Measurements from ENCODE around the gene HLA-DQA1.
"Not testable (repeated sequence)": the region's sequence is repeated elsewhere in the genome, so short reads cannot be mapped to it uniquely, and the experiment has no call there.

HLA-DQA1 gene

DNA sequence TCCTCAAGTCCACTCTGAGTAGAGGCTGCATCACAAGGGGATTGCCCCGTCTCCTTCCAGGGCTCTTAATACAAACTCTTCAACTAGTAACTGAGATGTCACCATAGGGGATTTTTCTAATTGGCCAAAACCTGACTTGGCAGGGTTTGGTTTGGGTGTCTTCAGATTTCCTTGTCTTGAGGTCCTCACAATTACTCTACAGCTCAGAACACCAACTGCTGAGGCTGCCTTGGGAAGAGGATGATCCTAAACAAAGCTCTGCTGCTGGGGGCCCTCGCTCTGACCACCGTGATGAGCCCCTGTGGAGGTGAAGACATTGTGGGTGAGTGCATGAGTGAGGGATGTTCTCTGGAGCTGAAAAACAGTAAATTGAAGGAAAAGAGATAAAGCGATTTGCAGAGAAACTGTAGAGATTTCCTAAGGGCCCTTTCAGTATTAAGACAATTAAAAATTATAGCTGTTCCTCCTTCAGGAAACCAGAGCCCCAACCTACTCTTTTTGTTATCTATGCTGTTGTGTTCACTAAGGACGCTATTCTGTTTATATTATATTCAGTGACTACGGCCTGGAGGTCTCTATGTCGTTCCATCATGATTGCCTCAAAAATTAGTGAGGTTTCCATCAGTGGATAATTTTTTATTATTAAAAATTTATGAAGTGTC lies at the start of gene HLA-DQA1:
TSS of gene HLA-DQA1 (plus strand) at position 188 of the 662 bp plus-strand sequence. CDS start at position 241, 53 bp downstream.
- no peak for FAIRE-seq

DNA sequence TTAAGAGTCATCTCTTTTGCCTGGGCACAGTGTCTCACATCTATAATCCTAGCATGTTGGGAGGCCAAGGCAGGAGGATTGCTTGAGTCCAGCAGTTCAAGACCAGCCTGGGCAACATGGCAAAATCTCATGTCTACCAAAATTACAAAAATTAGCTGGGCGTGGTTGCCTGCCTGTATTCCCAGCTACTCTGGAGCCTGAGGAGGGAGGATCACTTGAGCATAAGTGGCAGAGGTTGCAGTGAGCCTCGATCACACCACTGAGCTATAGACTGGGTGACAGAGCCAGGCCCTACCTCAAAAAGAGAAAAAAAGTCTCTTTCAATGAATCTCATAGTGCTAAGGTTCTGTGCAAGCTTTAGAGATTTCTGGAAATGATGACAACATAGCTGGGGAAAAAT lies 49.0 kb upstream of the HLA-DQA1 start:
- FAIRE-seq = no peak

DNA sequence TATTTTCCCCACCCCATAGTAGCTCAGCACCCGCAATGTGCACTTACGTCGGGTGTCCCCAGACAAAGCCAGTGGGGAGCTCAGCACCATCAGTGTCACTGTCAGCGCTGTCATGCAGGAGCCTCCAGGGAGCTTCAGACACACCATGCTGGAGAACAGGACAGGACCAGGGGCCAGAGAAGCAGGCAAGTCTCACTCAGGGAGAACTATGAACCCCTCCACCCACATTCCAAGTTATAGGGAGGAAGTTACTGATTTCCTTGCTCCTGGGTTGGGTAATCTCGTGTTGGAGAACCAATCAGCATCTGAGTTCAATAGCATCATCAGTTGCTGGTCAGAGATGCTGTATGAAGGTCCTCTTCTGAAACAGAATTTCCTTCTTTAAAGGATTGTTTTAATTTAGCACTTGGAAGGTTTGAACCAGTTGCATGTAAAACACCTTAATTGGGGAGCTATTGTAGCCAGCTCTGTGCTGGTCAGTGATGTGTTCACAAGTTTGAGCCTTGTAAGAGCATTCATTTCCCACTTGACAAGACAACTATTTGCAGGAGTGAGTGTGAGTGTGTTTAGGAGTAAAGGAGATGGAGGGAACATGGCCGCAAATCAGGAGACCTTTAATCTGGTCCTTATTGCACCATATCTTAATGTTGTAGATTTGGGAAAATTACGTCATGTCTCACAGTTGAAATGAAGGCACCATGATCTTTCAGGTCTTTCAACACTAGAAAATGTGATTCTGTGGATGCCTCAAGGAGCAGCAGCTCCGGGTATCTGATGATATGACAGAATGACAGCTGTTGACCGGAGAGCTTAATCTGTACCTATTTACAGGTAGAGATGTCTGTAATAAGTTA lies 47.4 kb upstream of the HLA-DQA1 start, which contains the start of gene HLA-DRB1:
TSS of gene HLA-DRB1 (minus strand) at position 253 of the 854 bp plus-strand sequence. CDS start at position 147, 106 bp downstream.
- peak; percentile 87 for FAIRE-seq

DNA sequence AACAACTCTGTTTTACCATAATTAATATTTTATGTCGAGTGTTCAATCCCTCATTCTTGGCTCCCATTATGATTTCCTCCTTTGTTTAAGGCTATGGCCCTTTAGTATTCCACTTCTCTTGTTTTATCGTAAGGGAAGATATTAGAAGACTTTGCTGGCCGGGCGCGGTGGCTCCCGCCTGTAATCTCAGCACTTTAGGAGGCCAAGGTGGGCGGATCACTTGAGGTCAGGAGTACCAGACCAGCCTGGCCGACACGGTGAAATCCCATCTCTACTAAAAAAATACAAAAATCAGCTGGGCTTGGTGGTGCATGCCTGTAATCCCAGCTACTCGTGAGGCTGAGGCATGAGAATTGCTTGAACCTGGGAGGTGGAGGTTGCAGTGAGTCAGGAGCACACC lies 46.5 kb upstream of the HLA-DQA1 start:
- not testable (repeated sequence) for FAIRE-seq

DNA sequence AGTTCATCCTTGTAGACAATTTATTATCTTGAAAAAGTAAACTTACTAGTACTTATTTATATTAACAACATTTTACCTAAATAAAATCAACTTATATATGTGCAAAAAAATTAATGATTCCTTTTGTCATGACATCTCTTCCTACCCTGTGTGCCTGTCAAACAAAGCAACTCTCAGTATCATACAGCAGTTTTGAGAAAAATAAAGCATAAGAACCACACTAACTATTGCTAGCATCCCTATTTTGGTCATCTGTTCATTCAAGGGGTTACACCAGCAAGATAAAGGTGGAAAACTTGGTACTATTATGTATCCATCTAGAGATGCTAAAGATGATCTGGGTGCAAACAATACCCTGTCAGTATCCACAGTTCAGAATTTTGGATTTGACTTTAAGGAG lies 40.2 kb upstream of the HLA-DQA1 start:
- no peak for FAIRE-seq

DNA sequence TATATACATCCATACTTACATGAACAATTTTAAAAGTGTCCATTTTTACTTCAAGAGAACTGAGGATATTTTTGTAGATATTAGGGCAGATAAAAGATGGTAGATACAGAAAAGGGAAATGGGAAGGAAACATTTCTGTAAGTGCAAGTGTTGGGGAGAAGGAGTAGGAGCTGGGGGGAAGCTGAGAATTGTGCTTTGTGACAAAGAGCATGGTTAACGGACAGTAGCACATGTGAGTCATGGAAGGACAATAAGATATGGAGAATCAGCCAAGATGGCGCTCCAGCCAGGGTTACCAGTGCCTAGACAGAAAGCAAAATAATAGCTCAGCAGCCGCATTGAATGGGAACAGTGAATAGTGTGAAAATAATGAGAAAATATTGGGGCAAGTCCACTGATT lies 34.8 kb upstream of the HLA-DQA1 start:
- no peak for FAIRE-seq

DNA sequence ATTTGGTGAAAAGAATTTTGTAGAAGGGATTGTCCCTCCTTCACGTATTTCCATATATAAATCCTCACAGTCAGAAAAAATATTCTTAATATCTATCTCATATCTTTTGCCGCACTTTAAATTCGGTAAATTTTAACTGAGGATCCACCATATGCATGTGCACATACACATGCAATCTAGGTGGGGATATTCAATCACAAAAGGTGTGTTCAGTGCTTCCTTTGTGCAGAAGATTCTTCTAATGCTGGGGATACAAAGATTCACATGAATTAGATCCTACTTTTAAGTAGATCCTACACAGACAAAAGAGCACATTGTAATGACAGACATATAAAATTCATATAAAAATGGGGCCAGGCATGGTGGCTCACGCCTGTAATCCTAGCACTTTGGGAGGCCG lies 34.0 kb upstream of the HLA-DQA1 start:
- no peak for FAIRE-seq

DNA sequence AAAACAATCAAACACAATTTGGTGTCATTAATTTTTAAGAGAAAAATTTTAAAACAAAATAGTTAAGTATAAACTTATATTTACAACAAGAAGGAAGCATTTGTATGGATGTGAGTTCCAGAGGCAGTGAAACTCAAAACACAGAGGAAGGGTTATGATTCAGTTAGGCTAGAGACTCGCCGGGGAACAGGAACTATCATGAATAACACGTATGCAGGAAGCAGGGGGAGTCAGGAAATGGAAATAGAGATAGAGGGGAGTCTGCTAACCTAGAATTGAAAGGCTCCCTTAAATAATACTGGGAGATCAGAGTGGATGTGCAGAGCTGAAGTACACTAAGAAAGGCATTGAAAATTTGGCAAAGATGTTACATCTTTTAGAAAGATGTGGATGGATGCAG lies 33.3 kb upstream of the HLA-DQA1 start:
- no peak for FAIRE-seq

DNA sequence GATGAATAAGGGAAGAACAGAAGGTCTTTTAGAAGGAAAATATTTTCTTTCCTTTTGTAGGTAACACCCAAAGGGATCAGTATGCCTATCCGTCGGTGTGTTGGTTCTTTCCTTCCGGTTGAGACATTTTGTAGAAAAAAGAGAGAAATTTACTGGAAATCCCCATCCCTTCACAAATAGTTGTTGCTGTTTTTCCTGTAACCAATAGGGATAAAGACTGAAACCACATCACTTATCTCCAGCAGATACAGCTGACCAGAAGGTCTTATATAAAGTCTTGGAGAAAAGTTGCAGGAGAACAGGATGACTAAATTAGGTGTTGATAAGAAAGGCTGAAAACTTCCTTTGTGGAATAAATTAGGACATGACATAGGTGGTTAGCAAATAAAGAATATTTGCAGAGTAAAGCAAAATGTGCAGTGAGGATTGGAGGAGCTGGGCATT lies 32.8 kb upstream of the HLA-DQA1 start:
- FAIRE-seq = no peak

DNA sequence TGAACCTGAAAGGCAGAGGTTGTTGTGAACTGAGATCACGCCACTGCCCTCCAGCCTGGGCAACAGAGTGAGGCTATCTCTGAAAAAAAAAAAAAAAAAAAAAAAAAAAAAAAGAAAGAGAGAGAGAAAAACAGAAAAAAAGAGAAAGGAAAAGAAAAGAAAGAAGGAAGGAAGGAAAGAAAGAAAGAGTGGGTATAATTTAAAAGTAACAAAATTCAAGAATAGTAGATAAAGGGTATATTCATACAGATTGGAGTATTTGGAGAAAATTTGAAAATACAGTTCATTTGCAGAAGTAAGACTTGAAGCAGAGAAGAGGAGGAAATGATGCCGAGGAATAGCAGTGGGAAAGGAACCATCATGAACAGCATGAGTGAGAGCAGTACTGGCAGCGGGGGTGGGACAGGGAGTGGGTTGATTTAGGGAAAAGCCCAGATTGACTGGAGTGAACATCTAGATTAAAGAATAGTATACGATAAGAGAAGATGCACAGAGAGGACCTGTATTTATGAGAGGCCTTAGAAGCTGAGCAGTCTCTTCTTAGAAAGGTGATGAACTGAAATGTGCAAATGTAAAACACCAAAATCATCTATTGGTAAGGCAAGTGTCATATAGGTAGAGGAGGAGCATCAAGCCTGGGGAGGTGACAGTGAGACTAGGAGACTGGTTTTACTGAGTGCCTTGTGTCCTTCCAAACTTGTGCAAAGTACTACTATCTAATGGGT lies 29.8 kb upstream of the HLA-DQA1 start:
- no peak for FAIRE-seq

DNA sequence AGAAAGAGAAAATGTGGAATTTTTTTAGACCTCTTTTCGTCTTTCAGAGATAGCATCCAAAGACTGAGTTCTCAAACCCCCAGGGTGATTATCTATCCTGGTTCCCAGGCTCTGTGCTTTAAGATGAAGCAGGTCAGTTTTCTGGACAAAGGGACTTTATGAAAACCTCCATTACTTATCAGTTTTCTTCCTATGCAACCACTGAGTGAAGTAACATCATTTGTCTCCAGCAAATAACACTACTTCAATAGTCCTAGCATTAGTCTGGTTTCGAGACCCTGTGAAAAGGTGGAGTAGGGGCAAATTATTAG lies 29.3 kb upstream of the HLA-DQA1 start:
- no peak for FAIRE-seq

DNA sequence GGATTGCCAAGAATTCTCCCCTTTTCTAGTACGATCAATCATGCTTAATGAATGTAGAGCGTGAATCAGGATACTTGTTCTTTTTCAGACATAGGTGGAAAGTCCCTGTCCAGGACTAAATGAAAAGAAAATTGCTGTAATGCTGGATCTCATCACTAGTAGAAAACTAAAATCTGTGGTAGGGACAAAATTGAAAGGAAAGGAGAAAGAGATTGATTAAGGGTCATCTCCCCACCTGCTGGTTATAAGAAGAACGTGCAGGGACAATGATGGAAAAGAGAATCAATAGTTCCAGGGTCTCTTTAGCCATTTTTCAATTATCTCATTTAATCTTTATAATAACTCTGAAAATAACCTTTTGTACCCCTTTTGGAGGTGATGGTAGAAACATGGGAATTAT lies 28.8 kb upstream of the HLA-DQA1 start:
- no peak for FAIRE-seq

DNA sequence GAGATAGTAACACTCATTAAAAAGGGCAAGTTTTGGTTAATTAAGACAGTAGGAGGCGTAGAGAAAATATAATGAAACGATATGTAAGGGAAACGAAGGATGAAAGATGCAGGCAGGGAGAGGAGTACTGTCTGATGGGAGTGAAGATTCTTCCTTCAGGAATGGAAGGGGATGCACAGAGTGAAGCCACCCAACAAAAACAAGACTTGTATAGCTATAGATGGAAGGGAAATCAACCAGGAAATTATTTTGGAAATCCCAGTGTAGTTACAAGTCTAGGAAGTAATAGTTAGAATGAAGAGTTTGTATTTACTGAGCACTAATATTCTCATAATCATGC lies 27.8 kb upstream of the HLA-DQA1 start:
- no peak for FAIRE-seq

DNA sequence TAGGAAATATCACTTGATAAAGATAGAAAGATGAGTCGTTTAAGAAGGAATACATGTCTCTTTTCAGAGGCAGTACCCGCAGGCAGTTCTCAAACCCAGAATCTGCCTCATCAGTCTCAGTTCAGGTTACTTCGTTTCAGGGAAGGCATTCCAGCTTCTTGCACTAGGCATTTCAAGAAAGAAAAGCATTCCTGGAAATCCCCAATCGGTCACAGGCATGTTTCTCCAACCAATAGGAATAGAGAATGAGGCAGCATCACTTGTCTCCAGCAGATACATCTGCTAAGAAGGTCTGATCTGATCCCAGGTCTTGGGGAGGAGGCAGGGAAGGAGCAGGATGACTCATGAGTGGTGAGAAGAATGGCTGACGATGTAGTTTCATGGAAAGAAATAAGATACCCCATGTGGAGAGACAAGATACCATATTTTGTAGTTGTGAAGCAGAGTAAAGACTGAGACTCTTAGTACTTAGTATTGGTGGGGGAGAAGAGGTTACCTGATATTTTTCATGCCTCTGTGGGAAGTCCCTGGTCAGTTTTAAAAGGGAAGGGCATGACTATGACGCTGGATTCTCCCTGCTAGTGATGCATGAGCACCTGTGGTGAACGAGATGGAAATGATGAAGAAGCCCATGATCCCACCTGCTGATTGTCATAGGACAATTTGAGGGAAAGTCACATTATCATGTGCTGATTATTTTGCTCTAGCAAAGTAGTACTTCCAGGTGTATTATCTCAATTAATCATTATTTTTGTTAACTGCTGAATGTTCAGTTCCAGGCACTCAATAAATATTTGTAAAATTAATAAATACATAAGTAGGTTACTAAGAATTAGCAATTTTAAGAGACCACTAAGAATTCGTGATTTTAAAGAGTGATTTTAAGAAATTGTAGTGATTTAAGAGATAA lies 27.2 kb upstream of the HLA-DQA1 start:
- FAIRE-seq = peak; percentile 88

DNA sequence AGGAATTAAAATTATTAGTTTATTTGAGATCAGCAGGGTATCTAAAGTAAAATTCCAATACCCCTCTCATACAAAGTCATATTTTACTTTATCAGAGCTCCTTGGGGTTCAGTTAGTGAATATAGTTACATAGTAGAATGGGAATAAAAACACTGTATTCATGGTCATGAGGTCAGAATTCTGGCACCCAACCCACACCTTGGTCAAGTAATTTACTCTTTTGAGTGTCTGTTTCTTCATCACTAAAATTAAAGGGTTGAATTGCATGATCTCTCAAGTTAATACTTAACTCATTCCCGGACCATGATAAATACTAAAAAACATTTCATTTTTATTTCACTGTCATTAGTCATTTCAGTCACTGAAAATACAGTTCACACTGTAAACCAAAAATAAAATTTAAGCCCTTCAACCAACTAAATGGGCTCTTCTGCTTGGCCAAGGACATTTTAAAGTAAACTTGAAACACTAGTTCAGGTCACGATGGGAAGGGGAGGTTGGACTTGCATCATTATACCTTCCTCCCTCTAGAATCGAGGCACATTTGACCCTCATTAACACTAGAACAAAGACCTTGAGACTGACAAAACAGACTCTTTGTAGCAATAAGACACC lies 26.4 kb upstream of the HLA-DQA1 start:
- no peak for FAIRE-seq

DNA sequence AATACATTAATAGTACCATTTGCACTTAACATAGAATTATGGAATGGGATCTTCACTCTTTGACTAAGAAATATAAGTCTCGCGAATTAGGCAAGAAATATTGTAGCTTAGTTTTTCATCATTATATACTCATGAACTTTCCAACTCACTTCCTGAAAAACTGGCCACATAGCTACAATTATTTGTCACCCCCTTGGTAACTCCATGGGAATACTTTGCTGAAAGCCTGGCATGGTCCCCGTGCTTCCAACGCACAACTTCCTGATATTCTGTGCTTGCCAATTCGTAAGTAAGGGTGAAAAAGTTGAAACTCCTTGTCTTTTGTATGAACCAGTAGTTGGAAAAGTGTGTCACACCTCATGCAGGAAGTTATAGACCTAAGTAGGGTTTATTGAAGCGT lies 23.7 kb upstream of the HLA-DQA1 start:
- FAIRE-seq = no peak

DNA sequence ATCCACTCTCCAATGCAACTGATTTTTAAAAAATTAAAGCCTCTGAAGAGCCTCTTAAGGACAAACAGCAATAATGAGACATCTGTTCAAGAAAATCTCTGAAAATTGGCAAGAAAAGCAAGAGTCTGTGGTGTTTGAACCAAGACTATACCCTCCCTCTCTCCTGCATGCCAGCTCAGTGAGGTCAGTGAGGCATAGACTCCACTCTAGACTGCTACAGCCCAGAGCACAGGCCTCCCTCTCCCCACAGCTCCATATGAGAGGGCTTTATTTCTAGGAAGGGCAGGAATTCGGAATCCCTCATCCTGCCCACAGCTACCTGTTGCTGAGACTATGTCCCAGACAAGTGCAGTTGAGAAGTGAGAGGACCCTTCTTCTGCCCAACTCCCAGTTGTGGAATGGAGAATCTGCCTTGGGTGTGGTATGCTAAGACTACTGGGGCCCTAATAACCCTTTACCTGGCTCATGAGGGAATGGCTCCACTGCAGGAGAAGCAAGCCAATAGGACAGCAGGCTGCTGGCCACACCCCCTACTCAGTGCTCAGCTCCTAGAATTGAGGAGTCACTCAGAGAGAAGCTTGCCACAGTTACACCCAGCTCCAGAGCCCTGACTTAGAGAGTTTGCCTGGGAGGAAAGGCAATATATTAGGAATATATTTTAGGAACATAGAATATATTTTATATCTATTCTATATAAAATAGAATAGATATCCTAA lies 22.7 kb upstream of the HLA-DQA1 start:
- FAIRE-seq = no peak

DNA sequence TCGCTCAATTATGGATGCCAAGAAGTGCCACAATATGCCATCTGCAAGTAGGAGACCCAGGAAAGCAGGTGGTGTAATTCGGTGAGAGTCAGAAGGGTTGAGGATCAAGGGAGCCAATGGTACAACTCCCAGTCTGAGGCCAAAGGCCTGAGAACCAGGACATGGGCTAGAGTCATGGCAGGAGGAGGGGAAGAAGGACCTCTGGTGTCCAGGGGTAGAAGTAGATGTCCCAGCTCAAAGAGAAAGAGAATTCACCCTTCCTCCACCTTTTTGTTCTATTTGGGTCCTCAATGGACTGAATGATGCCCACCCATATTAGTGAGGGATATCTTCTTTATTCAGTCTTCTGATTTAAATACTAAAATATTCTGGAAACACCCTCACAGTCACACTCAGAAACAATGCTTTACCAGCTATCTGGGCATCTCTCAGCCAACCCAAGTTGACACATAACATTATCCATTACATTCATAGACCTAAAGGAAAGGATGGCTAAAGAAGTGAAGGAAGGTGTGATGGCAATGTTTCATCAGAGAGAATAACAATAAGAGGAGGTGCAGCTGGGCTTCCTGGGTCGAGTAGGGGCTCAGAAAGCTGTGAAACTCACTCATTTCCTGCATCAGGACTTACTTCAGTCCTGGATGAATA lies 21.2 kb upstream of the HLA-DQA1 start:
- no peak for FAIRE-seq

DNA sequence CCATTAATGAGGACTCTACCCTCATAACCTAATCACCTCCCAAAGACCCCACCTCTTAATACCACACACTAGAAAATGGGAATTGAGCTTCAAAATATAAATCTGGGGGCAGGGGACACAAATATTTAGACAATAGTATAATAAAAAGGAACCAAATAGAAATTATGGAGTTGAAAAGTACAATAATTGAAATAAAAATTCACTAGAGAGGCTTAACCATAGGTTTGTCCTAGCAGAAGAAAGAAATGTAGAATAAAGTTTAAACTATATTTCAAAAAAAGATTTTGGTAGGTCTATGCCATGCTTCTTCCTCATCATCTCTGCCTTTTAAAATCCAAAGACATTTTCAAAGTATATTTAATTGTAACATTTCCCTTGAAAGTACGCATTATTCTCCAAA lies 19.5 kb upstream of the HLA-DQA1 start:
- FAIRE-seq = no peak

DNA sequence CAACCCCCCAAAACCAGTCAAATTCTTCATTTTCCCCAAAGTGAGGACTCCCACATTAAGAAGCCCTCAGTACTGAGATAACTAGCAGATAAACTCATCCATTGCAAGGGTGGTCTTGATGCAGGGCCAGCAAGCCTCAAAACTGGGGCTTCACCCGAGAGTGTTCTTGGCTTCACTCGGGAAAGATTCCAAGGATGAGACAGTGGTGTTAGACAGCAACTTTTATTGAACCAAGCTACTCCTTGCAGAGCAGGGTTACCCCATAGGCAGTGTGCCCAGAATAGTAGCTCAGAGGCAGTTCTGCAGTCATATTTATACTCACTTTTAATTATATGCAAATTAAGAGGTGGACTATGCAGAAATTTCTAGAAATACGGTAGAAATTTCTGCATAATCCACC lies 15.8 kb upstream of the HLA-DQA1 start:
- no peak for FAIRE-seq

Measured in endometrium (tissue), 2 donors.